GM06990 (cell line): ENCODE data around the gene SLMAP.

Source experiments
- DNase-seq: peaks from one replicate; pipeline ENCODE4 v3.0.0-alpha.2; 2011; ENCODE audit not compliant: insufficient read length; ENCODE audit errors: extremely low read depth
- H3K27me3 ChIP-seq: replicated peaks from 2 replicates; pipeline ENCODE4 v1.6.0; 2011; ENCODE audit warnings: low read length; ENCODE audit not compliant: control insufficient read depth, insufficient read depth
- H3K36me3 ChIP-seq: 2 replicates; pipeline ENCODE4 v1.5.1; 2011; ENCODE audit warnings: low read length; ENCODE audit not compliant: control insufficient read depth, insufficient read depth
- H3K4me3 ChIP-seq: replicated peaks from 2 replicates; pipeline ENCODE4 v1.5.1; 2011; ENCODE audit warnings: low read depth, mild to moderate bottlenecking, control low read depth, low read length
- TF ChIP-seq, protein P1 (sequence below): IDR thresholded peaks from 2 replicates; pipeline ENCODE4 v1.5.1; 2011; ENCODE audit warnings: low read length, control low read depth, mild to moderate bottlenecking, inconsistent platforms; ENCODE audit not compliant: insufficient read depth, poor library complexity, severe bottlenecking

The SLMAP gene

DNA sequence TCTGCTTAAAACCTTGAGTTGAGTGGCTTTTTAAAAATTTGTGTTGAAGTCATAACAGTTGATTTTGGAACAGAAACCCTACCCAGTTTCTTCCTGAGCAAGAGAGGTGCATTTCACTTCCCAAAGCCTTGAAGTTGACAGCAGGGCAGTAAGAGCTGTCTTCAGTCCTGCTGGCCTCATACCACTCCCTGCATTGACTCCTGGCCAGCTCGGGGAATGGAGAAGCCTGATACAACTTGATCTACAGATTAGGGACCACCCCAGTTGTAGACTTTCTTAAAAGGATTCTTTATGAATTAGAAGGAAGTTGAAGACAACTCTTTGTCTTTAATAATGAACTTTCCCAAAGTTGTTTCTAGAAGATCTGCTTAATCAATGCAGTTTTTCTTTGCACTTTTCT, 161.5 kb downstream of the SLMAP start:
- Histone ChIP-seq H3K27me3 (no peaks in the 10 kb centered on the region), H3K36me3 (peaks cover 5% of the 10 kb centered on the region), H3K4me3 (no peak overlapping the region)
- no peak for DNase-seq
- TF ChIP-seq, protein P1, sequence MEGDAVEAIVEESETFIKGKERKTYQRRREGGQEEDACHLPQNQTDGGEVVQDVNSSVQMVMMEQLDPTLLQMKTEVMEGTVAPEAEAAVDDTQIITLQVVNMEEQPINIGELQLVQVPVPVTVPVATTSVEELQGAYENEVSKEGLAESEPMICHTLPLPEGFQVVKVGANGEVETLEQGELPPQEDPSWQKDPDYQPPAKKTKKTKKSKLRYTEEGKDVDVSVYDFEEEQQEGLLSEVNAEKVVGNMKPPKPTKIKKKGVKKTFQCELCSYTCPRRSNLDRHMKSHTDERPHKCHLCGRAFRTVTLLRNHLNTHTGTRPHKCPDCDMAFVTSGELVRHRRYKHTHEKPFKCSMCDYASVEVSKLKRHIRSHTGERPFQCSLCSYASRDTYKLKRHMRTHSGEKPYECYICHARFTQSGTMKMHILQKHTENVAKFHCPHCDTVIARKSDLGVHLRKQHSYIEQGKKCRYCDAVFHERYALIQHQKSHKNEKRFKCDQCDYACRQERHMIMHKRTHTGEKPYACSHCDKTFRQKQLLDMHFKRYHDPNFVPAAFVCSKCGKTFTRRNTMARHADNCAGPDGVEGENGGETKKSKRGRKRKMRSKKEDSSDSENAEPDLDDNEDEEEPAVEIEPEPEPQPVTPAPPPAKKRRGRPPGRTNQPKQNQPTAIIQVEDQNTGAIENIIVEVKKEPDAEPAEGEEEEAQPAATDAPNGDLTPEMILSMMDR: no peak

DNA sequence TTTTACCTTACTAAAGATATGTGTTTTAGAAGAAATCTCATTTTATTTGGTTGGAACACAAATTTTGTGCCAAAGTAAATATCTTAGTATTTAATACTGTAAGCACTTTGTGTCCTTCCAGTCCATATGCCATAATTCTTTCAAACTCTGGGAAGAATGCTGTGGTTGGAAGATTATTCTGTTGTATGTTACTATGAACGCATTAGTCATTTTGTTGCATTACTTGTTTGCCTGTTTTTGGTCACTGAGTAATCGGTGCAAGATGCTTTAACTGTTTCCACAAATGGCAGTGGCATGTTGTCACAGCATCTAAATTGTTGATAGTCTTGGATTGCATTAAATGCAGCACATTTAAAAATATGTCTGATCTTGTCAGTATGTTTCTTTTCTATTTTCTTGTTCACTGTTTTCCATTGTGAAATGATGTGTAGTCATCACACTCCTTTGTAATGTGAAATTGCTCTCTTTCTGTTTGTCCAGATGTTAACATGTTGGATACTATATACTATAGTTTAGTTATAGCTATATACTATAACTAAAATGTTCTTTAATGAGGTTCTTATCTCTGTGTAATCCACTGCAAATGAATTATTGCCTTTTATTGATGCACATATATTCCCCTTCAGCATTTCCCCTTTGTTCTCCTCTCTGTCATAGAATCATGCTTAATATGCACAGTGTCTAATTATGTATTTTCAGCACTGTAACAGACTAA, 162.2 kb downstream of the SLMAP start:
- Histone ChIP-seq H3K4me3 (no peak overlapping the region), H3K27me3 (no peaks in the 10 kb centered on the region), H3K36me3 (peaks cover 7% of the 10 kb centered on the region)
- TF ChIP-seq, protein P1: no peak
- no peak for DNase-seq

DNA sequence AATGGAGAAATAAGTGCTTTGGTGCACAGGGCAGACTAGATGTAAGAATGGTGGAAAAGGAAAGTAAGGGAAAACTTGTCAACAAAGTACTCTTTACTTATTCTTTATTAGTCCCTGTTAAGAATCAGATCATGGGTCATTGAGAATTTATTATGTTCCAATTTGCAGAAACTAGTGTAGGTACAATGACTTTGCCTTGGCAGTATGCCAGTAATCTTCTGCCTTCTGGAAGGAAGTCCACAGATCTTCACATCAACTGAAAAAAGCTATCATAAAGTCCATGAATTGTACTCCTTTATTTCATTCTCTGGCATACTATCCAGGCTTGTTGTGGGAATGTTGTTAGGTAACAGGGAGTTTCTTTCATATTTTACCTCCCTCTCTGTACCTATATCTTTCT, 163.9 kb downstream of the SLMAP start:
- DNase-seq: no peak
- Histone ChIP-seq H3K36me3 (peaks cover 7% of the 10 kb centered on the region), H3K27me3 (no peaks in the 10 kb centered on the region), H3K4me3 (no peak overlapping the region)
- TF ChIP-seq, protein P1: no peak

DNA sequence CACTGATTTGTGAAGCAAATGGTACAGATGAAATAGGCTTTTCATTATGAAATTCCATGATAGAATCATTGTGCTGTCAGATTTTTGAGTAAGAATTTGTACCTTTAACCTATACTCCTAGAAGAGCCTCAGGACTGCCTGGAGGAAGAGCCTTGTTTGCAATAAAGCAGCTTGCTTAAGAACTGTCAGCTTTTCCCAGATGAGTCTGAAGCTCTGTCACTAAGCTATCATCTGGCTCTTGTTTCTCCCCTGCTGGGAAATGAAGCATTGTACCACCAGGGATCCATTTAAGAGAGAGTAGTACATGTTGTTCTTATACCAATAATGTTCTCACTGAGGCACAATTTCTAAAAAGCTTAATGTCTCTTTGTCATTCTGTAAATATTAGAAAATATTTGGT, 167.0 kb downstream of the SLMAP start:
- DNase-seq: no peak

DNA sequence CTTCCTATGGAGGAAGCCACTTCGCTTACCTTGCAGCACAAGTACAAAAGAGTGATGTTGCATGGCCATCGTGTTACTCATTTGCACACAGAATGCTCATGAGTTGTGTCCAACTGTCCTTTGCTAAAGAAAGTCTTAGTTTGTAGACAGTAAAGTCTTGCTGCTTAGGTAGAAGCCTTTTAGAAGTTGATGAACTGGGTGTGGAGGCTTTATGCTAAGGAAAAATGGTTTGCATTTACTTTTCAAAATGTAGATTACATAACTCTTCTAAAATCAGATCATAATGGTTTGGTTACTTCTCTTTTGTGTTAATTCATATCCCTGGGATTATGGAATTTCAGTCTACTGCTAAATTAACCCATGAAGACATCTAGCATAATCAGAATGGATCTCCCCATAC, 167.6 kb downstream of the SLMAP start:
- Histone ChIP-seq H3K36me3 (peaks cover 6% of the 10 kb centered on the region), H3K4me3 (no peak overlapping the region)
- no peak for DNase-seq

More for the DNA sequence above, 167.0 kb downstream of the SLMAP start:
- H3K4me3 ChIP-seq: no peak overlapping the region
- peaks cover 6% of the 10 kb centered on the region for H3K36me3 ChIP-seq
- TF ChIP-seq, protein P1: no peak
- H3K27me3 ChIP-seq: no peaks in the 10 kb centered on the region

More for the DNA sequence above, 167.6 kb downstream of the SLMAP start:
- H3K27me3 ChIP-seq: no peaks in the 10 kb centered on the region
- TF ChIP-seq, protein P1: no peak
